HepG2 (cell line): Measurements from ENCODE around the gene NOP9.

Experiments
- HIC2 ChIP-seq: sonication (generic); formaldehyde crosslinking; IDR thresholded peaks from 2 replicates; pipeline ENCODE4 v1.9.0; 2022; ENCODE audit warnings: low read depth, missing genetic modification reagents
- MAFK ChIP-seq, 2 experiments: IDR thresholded peaks in 1 of 2; conservative IDR thresholded peaks in 1 of 2; 2 replicates each; pipeline ENCODE4 v1.6.1; 2011; ENCODE audit warnings: improper control_type of control experiment in 2 of 2, low read length in 2 of 2
- MIER3 ChIP-seq: IDR thresholded peaks from 2 replicates; pipeline ENCODE4 v1.6.1; 2016; ENCODE audit warnings: missing compliant biosample characterization, borderline replicate concordance
- RAD21 ChIP-seq: fragments of 450-650 bp; formaldehyde crosslinking; IDR thresholded peaks from 2 replicates; pipeline ENCODE4 v1.5.0; 2020; ENCODE audit warnings: mild to moderate bottlenecking
- RAD51 ChIP-seq: fragments of 450-650 bp; IDR thresholded peaks from 2 replicates; pipeline ENCODE4 v1.6.1; 2016; ENCODE audit warnings: borderline replicate concordance

DNA sequence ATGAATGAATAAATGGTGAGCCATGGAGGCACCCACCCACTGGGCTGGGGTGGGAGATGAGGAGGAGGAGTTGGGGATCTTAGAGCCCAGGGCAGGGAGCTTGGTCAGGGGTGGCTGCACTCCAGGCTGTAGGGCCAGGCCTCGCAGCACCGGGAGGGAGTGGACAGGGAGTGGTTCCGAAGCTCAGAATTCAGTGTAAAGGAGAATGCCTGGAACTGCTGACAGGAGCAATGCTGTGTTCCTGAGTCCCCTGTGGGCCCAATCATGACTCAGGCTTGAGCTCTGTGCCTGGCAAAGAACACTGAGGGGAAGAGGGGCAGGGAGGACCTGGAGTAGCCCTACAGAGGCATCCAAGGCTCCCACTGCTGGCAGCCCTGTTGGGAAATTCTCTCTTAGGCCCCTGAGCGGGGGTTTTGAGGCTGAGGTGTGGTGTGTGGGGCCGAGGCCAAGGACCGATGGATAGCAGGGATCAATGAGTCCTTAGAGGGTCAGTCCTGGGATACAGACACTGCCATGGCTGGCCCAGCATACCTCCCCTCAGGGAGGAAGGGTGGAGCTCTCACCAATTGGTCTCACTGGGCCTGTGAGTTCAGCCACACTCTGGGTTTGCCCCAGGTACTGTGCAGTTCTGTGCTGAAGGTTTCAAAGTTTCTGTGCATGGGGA, 18.7 kb upstream of the NOP9 start:
- TF ChIP-seq RAD21 (CRISPR knock-in tag): no peak
- no peak for TF ChIP-seq MIER3 (CRISPR knock-in tag)
- TF ChIP-seq MAFK (conservative IDR thresholded peaks at IDR 0.05 in 1 of 2, IDR thresholded peaks at IDR 0.05 in 1 of 2; ENCODE audit: low read length in 2 of 2): no peak
- TF ChIP-seq RAD51: no peak
- TF ChIP-seq HIC2 (CRISPR knock-in tag): no peak
